Endothelial cell of umbilical vein (primary cell): Measurements from ENCODE around the gene HBZ. TPM values are rescaled to one million over a fixed set of nuclear protein-coding genes. Genes with fewer than 3 reads are reported as not detected.

ENCODE experiments used
- BruUV-seq: library from RNA; stranded (reverse); fragments of 400-500 nt; replicated peaks from 2 replicates; lab custom pipeline; 2021; lab: Mats Ljungman, UMichigan
- CTCF ChIA-PET: fragments of 300-600, 350-600 bp; sonication (Branson Sonifier 250); formaldehyde crosslinking; loops from one replicate; lab custom pipeline; 2021; ENCODE audit warnings: antibody characterized with exemption, inconsistent platforms; lab: Charles Lee
- POLR2A ChIA-PET: fragments of 300-600, 350-600 bp; sonication (Branson Sonifier 250); formaldehyde crosslinking; loops from one replicate; lab custom pipeline; 2021; ENCODE audit warnings: antibody characterized with exemption, inconsistent platforms; lab: Charles Lee
- DNase-seq: peaks from one replicate; pipeline ENCODE4 v3.0.0-alpha.2; 2011; ENCODE audit warnings: low read depth, low spot score
- FAIRE-seq: peaks from 2 replicates; lab custom pipeline; 2011; peaks lifted over from hg19 to GRCh38; lab: Jason Lieb, UNC
- H2AFZ ChIP-seq: 2 replicates; pipeline ENCODE4 v1.6.0; 2012; ENCODE audit warnings: low read depth, low read length, control low read depth, inconsistent platforms
- H3K27ac ChIP-seq: 2 replicates; pipeline ENCODE4 v1.5.1; 2011; ENCODE audit warnings: low read depth, mild to moderate bottlenecking, control low read depth, low read length, moderate library complexity; ENCODE audit not compliant: insufficient read depth
- H3K27me3 ChIP-seq, 2 experiments: 2 replicates each; pipeline versions ENCODE4 v1.6.0 to v1.6.1; 2011; ENCODE audit warnings: low read length in 2 of 2, mixed read lengths in 1 of 2; ENCODE audit not compliant: control insufficient read depth in 2 of 2, insufficient read depth in 2 of 2
- H3K36me3 ChIP-seq, 2 experiments: 2 replicates in 1 of 2; 3 replicates in 1 of 2; pipeline ENCODE4 v1.5.1; 2011; ENCODE audit warnings: low read length in 2 of 2, mild to moderate bottlenecking in 1 of 2, moderate library complexity in 1 of 2; ENCODE audit not compliant: control insufficient read depth in 2 of 2, insufficient read depth in 2 of 2; ENCODE audit errors: extremely low read depth in 1 of 2
- H3K4me1 ChIP-seq: 3 replicates; pipeline ENCODE4 v1.5.1; 2011; ENCODE audit warnings: mild to moderate bottlenecking, low read length; ENCODE audit not compliant: control insufficient read depth, insufficient read depth; ENCODE audit errors: extremely low read depth
- H3K4me2 ChIP-seq: 2 replicates; pipeline ENCODE4 v1.6.1; 2011; ENCODE audit warnings: low read length, control low read depth, mixed read lengths; ENCODE audit not compliant: insufficient read depth
- H3K4me3 ChIP-seq, 3 experiments: fragments of 200-600 bp in 1 of 3; sonication (generic), shearing (Covaris generic) in 1 of 3; replicated peaks in 1 of 3; 2 replicates each; pipeline ENCODE4 v1.5.1; 2011 to 2016; ENCODE audit warnings: control low read depth in 3 of 3, low read length in 3 of 3, mild to moderate bottlenecking in 2 of 3, inconsistent platforms in 1 of 3, low read depth in 1 of 3, moderate library complexity in 1 of 3; ENCODE audit not compliant: insufficient read depth in 1 of 3
- H3K79me2 ChIP-seq: 2 replicates; pipeline ENCODE4 v1.6.0; 2012; ENCODE audit warnings: low read length, inconsistent platforms; ENCODE audit not compliant: control insufficient read depth, insufficient read depth
- H3K9ac ChIP-seq: replicated peaks from 2 replicates; pipeline ENCODE3; 2011; ENCODE audit warnings: low read length, control low read depth; ENCODE audit not compliant: insufficient read depth; ENCODE audit errors: extremely low read depth
- H3K9me1 ChIP-seq: replicated peaks from 3 replicates; pipeline ENCODE4 v1.6.0; 2011; ENCODE audit warnings: mild to moderate bottlenecking, low read length; ENCODE audit not compliant: control insufficient read depth, insufficient read depth; ENCODE audit errors: extremely low read depth
- H3K9me3 ChIP-seq: replicated peaks from 2 replicates; pipeline ENCODE4 v1.5.1; 2012; ENCODE audit warnings: low read length, inconsistent platforms; ENCODE audit not compliant: control insufficient read depth, insufficient read depth
- H4K20me1 ChIP-seq: replicated peaks from 2 replicates; pipeline ENCODE3; 2011; ENCODE audit warnings: mild to moderate bottlenecking, low read length; ENCODE audit not compliant: control insufficient read depth, insufficient read depth; ENCODE audit errors: extremely low read depth
- CTCF ChIP-seq, 2 donors: IDR thresholded peaks; 1 replicate in 1 of 2; 2 replicates in 1 of 2; pipeline ENCODE4 v1.5.1; 2011; ENCODE audit warnings: low read length in 2 of 2, mild to moderate bottlenecking in 2 of 2, moderate library complexity in 2 of 2, control low read depth in 1 of 2, inconsistent platforms in 1 of 2, low read depth in 1 of 2; ENCODE audit not compliant: insufficient read depth in 1 of 2; ENCODE audit errors: extremely low read depth in 1 of 2
- EZH2 ChIP-seq: IDR thresholded peaks from 2 replicates; pipeline ENCODE4 v1.6.1; 2012; ENCODE audit warnings: borderline replicate concordance, low read depth, mild to moderate bottlenecking, moderate library complexity, low read length, inconsistent platforms; ENCODE audit not compliant: severe bottlenecking
- GATA2 ChIP-seq: IDR thresholded peaks from 2 replicates; pipeline ENCODE4 v1.7.0; 2011; ENCODE audit warnings: low read depth, mild to moderate bottlenecking, moderate library complexity, mixed read lengths, low read length; ENCODE audit not compliant: insufficient read length, insufficient read depth
- MAX ChIP-seq: IDR thresholded peaks from 2 replicates; pipeline ENCODE4 v1.6.1; 2011; ENCODE audit not compliant: insufficient read depth, insufficient read length
- MYC ChIP-seq: IDR thresholded peaks from one replicate; pipeline ENCODE4 v1.6.1; 2011; ENCODE audit warnings: mild to moderate bottlenecking, low read depth, low read length
- POLR2A ChIP-seq: IDR thresholded peaks from 2 replicates; pipeline ENCODE4 v1.6.1; 2012; ENCODE audit warnings: low read depth, mild to moderate bottlenecking, control low read depth, low read length
- POLR2AphosphoS5 ChIP-seq: IDR thresholded peaks from 2 replicates; pipeline ENCODE4 v1.6.1; 2012; ENCODE audit warnings: low read depth, mild to moderate bottlenecking, control low read depth, low read length, moderate library complexity; ENCODE audit not compliant: insufficient read depth
- dilution Hi-C: fragments of 300-500 bp; cut with MboI; formaldehyde crosslinking; loops from one replicate; pipeline ENCODE4 v1.15.0; 2019; ENCODE audit warnings: low sequenced_read_pairs; ENCODE audit not compliant: extremely low pct_ligation_motif_present
- intact Hi-C: fragments of 100-400 bp; cut with micrococcal nuclease; formaldehyde crosslinking; loops from one replicate; pipeline ENCODE4 v1.10.0; 2022
- polyA plus RNA-seq, 4 experiments: library from polyadenylated mRNA; depleted of rRNA in 3 of 4; stranded (reverse) in 3 of 4; unstranded in 1 of 4; fragments of >200 nt; gene quantifications; 2 replicates each; pipeline versions ENCODE4 v1.2.1 to v1.2.3, GENCODE V29; 2011 to 2012; ENCODE audit warnings: missing spikeins in 1 of 4
- total RNA-seq: library from RNA; stranded (reverse); gene quantifications from 2 replicates; pipeline ENCODE4 v1.2.3, GENCODE V29; 2021

The HBZ gene
- total and polyA plus RNA-seq, 2 donors (not counting 3 experiments of a cell fraction or from before 2014, with no cell fraction given), result not detected

- H3K9ac ChIP-seq, result no peak overlapping the region
- H3K27ac ChIP-seq, result no peak overlapping the region
- CTCF ChIA-PET, result interaction anchor here (0.8 to 1.4 kb wide), 5 partner anchors 11 to 171 kb away, joined by 3 to 4 read pairs (median 3); partner anchors contain the start of gene HBQ1
- no peaks in the 10 kb centered on the region for H3K79me2 ChIP-seq
- no peak for TF ChIP-seq CTCF (IDR thresholded peaks at IDR 0.05; ENCODE audit: extremely low read depth in 1 of 2, insufficient read depth in 1 of 2, low read depth in 1 of 2, low read length in 2 of 2)
- TF ChIP-seq MYC, result no peak
- no peak for TF ChIP-seq EZH2
- TF ChIP-seq GATA2, result no peak
- TF ChIP-seq MAX, result no peak
- TF ChIP-seq POLR2AphosphoS5, result no peak
- TF ChIP-seq POLR2A, result no peak
- no peaks in the 10 kb centered on the region for H3K4me1 ChIP-seq
- H4K20me1 ChIP-seq, result no peaks in the 10 kb centered on the region
- dilution Hi-C loops, result no loop called here
- no peak overlapping the region for H2AFZ ChIP-seq
- intact Hi-C loops, result no loop called here
- H3K9me1 ChIP-seq, result no peaks in the 10 kb centered on the region
- POLR2A ChIA-PET, result interaction anchor here (0.6 kb wide), 1 partner anchor 9 kb away, joined by 6 read pairs; no protein-coding TSS in a partner anchor
- no peaks in the 10 kb centered on the region for H3K27me3 ChIP-seq
- DNase-seq (no peak), FAIRE-seq (no peak)
- no peak overlapping the region for H3K4me2 ChIP-seq
- H3K9me3 ChIP-seq, result no peaks in the 10 kb centered on the region
- peaks cover 24 to 61% of the 10 kb centered on the region in 2 experiments for H3K36me3 ChIP-seq
- BruUV-seq, result no TSS peak
- no peak overlapping the region for H3K4me3 ChIP-seq
Observed at GRCh38 chr16:191831-192230, 39.4 kb downstream of the HBZ start.
